GM19438 (cell line): ENCODE results near the gene ADCYAP1R1.

ENCODE experiments used
- ATAC-seq: cut with Tn5 transposase; IDR thresholded peaks from one replicate; pipeline ENCODE4 v1.9.1; 2021; ENCODE audit warnings: low read depth; ENCODE audit not compliant: unreplicated experiment

Gene ADCYAP1R1

DNA sequence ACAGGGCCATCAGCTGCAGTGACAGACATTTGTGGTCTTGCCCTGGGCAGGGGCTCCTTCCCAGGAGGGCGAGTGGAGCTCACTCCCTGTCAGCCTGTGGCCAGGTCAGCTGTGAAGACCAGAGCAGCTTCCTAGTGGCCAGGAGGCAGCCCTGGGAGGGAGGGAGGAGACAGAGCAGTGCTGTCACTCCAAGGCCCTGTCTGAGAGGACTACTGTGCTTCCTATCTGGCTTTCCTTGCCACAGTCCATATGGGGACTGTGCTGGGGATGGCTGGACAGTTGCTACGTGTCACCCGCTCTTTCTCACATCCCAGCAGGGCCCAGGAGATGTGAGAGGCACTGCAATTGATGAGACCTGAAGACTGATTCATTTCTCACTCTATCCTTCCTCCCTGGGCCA, 15.2 kb upstream of the ADCYAP1R1 start:
- ATAC-seq, result no peak

DNA sequence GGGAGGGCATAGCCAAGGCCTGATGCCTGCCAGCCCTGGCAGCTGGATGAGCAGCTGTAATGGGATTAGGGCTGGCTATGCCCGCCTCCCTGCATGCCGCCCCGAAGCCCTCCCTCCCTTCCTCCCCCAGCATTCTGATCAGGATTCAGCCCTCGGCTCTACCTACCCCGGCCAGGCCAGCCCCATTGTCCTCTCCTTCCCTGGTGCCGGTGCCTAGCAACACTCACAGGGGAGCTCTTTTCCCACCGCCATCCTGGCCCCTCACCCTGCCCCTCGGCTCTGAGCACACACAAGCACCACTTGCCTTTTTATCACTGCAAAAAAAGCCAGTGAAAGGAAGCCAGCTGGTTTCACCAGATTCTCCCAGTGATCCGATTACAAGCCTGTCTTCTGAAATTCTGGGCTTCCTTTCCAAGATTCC, 9.0 kb upstream of the ADCYAP1R1 start:
- ATAC-seq, result no peak

DNA sequence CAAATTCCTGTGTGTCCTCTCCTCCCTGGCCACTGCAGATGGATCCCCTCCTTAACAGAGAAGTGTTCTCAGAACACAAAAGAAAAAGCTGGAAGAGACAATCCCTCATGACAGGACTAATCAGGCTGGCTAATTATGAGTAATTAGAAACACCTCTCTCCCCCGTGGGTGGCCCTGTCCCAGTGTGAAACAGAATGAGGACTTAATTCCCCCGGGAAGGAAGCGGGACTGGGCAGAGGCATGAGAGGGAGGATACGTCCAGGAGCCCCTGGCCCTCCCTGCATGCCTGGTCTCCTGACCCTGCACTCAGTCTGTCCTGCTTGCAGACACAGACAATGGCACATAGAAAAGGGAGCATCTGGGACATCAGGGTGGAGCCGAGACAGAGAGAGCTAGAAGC, 7.6 kb upstream of the ADCYAP1R1 start:
- no peak for ATAC-seq

DNA sequence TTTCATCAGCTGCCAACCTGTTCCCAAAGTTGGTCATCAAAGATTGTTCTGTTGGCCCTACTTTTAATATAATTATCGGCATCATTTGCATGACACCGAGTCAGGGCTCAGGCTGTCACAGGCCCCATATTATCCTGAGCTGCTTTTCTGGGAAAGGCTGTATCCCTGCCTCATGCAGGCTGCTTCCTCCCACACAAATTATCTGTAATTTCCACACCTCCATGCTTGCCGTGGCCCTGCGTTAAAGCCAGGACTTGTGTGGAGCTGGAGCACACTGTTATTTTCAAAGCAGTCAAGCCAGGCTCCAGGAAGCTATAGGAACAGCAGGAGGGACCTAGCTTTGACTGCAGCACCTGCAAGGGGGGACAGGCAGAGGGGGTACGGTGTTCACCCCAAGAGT, 5.4 kb upstream of the ADCYAP1R1 start:
- no peak for ATAC-seq

DNA sequence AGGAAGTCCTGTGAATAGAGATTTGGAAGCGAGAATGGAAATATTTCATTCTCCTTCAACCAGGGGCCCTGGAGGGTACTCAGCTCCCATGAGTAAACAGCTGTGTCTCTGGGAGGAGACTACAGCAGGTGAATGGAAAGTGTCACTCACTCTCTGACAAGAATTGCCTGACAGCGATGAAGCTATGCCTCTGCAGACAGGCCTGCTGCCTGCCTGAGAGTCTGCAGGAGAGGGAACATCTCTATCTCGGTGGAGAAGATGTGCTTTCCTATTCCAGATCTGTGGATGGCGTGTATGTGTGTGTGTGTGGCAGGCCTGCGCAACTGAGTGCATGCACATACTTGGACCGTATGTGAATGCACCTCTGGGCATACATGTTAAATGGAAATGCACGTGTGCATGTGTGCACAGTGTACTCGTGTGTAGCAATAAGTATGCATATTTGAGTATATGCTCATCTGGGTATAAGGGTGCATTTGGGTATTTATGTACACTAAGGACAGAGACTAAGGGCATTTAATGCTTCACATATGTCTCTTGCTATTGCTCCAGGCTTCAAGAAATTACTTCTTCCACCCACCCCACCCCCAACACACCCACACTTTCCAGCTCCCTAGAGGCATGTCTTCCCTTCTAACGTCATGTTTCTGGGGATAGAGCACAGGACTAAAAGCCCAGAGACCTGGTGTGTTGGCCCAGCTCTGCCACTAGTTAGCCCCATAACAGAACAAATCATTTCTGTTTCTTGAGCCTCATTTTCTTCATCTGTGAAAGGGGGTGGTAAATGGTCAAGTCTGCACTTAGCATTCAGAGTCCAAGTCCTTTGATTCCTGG, 4.6 kb upstream of the ADCYAP1R1 start:
- ATAC-seq, result no peak

DNA sequence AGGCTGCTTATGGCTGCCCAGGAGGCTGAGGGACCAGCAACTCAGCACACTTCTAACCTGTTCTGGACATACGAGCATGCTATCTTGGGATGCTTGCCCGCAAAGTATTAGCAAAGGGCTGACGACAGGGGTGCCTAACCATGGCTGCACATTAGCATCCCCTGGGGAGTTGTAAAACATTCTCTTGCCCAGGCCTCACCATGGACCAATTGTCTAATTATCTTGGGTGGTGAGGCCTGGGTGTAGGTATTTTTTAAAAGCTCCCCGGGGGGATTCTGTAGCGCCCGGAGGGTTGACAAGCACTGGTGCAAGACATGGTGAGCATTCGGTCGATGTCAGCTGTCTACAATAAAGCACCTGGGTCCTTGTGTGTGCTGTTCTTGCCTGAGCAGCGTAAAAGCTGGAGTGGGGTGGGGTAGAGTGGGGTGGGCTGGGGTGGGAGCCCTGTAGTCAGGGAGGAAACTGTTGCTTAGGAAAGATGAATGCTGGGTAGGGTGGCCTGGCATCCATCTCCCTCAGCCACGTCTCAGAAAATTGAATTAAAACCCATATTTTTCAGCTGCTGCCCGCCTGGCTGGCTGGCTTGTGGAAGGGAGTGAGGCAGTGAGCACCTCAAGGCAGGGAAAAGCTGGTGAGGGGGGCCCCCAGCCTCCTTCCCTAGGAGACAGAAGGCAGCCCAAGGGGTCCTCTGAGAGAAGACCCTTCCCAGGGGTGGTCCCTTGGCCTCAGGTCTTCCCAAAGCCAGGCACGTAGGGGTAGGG, 2.9 kb upstream of the ADCYAP1R1 start:
- no peak for ATAC-seq

DNA sequence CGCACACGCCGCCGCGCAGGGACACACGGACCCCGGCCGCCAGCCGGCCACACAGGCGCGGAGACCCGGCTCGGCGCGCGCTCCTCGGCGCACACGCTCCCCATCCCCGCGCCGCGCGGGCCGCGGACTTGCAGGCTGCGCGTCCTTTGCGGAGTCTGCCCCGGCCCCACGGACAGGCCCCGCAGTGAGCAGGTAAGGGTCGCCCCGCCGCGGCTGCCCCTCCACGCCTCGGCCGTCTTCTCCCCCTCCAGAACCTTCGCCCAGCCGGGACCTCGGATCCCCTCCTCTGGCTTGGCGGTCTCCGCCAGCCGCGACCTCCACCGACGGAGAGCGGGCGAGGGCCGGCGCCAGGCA, 356 bp downstream of the ADCYAP1R1 start:
- no peak for ATAC-seq

DNA sequence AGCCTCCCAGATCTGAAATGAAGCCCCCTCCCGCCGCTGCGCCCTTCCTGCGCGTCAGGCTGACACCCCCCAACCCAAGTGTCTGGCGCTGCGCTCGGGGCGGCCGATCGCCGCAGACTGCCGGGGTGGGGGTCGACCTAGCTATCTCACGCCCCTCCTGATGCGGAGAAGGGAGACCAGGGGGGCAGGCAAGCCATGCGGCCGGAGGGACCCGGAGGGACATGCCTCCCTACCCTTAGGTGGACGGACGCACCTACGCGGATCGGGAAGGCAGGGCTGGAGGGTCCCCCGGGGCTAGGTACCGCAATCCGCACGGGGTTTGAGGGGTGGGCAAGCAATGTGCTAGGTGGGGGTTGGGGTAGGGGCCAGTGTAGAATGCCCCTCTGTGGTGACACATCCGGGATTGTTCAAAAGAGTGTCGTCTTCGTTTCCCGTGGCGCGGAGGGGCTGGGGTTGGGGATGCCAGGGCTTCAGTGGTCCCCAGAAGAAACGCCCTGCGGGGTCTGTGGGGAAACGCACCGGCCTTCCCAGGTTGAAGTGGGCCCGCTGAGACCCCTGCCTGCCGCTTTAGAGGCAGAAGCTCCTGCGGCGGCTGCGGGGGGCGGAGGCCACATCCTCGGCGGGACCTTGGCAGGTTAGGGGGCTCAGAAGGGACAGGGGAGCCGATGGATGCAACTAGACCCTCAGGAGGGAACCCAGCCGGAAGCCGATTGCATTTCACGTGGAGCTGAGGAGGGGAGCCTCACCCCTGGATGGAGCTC, 913 bp downstream of the ADCYAP1R1 start:
- no peak for ATAC-seq

DNA sequence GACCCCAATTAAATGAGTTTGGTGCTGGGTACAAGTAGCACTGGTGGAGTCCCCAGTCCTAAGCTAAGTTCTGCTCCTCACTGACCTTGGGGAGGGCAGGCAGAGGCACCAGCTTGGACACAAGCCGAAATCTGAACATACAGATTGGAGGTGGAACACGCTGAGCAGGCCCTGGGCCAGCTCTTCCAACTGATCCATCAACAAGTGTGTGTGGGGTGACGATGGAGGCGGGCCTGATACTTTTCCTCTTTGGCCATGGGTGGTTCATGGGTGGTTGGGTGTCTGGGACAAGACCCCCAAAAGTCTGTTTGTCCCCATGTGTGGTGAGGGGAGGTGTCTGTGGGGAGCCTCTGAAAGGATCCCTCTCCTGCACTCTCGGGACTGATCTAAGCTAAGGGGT, 1.9 kb downstream of the ADCYAP1R1 start:
- no peak for ATAC-seq

DNA sequence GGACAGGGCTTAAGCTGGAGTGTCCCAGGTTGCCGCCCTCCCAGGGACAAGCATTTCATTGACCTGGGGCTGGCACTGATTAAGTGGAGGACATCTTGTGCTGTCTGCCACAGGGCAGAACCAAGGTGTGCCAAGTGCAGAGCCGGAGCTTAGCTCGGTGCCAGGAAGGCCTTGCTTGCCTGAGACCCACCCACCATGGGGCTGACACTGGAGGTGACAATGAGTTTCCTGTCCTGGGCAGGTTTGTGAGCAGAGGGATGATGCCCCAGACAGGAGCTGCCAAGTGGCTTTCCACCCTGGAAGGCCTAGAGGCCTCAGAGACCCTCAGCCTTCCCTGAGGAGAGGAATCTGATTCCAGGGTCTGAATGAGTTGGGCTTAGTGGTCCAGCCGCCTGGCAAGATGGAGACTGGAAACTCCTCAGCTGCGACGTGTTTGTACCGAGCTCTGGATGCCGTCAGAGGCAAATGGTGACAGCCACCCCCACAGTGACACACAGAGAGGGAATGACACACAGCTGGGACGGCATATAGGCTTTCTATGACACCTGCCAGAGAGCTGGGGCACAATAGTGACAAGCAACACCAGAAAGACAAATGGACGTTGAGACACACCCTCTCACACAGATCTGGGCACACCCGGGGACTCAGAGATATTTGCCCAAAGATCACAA, 2.6 kb downstream of the ADCYAP1R1 start:
- ATAC-seq, result no peak

DNA sequence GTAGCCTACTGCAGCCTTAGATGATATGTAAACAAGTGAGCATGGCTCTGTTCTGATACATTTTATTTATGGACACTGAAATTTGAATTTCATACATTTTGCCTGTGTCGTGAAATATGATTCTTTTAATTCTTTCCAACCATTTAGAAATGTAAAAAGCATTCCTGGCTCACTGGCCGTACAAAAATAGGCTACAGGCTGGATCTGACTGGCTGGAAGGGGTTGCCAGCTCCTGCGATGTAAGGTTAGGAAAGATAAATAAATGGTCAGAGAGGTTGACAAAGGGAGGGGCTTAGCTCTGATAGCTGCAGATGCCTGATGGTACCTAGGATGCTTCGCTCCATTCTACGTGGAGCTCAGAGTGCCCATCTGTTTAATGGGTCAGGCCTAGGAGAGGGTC, 3.4 kb downstream of the ADCYAP1R1 start:
- ATAC-seq, result no peak

DNA sequence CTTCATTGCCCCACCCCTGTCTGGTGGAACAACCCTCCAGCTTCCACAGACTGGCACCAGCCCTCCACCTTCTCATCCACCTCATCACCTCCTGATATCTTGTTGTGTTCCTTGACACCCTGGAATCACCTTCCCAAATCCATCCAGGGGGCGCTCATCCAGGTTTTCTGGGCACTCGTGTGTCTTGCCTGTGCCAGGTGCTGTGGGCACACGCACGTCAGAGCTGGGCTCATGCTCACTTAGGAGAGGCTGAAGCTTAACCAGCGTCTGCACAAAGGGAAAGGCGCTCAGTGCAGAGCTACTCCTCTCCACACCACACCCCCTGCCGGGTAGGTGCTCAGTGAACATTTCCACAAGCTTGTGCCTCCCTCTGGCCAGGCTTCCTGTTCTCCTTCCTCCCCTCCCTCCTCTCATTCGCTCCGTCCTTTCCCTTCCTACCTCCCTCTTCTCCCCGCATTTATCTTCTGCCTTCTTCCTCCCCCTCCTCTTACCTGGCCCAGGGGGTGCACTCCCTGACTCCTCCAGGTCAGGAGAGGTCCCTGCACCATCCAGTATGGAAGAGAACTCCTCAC, 4.8 kb downstream of the ADCYAP1R1 start:
- no peak for ATAC-seq

DNA sequence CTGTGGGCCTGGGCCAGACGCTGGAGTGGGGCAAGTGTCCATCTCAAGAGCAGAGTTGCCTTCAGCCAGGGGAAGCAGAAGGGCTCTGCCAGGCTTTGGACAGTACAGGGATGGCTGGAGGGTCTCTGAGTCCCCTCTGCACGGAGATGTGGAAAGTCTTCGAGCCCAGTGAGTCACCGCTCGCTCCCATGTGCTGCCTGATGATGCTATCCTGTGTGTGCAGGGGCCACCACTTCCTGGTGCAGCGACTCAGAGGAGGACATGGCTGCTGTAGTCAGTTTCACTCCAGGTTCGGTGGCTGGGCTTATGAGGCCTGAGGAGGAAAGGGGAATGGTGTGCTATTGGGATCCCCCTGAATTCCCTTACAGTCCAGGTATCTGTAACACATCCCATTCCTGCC, 6.0 kb downstream of the ADCYAP1R1 start:
- ATAC-seq, result no peak

DNA sequence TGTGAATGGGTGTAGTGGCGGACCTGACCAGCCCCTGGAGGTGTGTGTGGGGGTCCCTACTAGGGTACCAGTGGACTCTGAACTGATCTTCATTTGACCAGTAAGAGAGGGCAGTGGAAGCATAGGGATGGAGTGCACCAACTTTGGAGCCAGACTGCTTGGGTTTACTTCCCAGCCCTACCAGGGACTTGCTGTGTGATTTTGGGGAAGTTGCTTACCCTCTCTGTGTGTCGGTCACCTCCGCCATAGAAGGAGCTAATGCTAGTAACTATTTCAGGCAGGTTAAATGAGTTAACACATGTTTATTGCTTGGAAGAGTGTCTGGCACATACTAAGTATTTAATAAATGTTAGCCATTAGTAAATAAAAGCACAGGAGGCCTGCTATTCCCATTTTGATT, 6.6 kb downstream of the ADCYAP1R1 start:
- ATAC-seq, result no peak

DNA sequence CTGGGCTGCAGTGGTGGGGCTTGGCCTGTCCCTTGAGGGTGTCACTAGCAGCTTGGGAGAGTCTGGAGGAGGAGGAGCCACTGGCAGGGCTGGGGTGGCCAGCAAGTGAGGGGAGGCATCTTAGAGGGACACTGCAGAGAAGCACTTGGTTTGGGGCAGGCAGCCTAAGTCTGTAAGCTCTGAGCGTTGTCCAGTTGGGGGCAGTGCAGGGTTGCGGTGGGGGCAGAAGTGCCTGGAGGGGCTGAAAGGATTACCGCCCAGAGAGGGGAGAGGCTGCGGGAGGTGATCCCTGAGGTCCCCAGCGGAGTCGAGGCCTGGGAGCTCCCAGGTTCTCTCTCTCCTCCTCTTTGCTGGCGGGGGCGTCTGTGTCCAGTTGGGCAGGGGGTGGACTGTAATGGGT, 7.4 kb downstream of the ADCYAP1R1 start:
- ATAC-seq, result no peak

DNA sequence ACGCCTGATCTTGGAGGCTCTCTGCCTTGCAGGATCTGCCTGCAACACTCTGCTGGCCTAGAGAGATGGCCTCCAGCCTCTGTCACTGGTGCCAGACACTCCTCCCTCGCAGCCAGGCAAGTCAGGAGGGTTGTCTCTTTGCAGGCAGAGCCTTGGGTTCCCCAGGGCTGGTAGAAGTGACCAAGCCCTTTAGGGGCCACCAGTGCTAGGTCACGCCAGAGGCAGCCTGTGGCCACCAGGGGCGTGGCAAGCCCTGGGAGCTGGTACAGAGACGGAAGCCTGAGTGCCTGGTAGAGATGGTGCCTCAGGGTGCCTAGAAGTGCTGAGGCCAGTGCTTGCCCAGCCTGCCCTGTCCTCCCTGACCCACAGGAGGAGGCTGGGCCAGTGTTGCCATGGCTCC, 9.1 kb downstream of the ADCYAP1R1 start:
- ATAC-seq, result no peak

DNA sequence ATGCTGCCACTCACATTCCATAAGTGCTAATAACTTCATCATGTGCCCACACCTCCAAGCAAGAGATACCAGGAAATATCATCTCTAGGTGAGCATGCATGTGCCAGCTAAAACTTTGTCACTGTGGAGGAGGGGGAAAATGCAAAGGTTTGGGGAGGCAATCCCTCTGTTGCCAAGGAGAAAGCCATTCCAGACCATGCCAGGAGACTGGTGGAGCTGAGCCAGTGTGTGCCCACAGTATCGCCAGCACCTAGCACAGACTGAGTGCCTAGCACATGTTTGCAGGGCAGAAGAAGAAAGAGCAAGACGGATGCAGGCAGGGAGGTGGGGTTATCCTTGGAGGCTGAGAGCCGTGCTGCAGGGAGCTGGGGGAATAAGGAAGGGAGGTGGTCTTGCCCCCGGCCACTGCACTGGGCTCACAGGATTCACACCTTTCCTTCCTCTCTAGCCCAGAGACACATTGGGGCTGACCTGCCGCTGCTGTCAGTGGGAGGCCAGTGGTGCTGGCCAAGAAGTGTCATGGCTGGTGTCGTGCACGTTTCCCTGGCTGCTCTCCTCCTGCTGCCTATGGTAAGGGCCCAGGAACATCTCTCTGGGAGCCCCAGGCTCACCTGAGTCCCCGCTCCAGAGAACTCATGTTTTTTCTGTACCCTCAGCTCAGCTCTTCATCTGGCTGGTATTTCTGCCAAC, 10.8 kb downstream of the ADCYAP1R1 start:
- no peak for ATAC-seq

DNA sequence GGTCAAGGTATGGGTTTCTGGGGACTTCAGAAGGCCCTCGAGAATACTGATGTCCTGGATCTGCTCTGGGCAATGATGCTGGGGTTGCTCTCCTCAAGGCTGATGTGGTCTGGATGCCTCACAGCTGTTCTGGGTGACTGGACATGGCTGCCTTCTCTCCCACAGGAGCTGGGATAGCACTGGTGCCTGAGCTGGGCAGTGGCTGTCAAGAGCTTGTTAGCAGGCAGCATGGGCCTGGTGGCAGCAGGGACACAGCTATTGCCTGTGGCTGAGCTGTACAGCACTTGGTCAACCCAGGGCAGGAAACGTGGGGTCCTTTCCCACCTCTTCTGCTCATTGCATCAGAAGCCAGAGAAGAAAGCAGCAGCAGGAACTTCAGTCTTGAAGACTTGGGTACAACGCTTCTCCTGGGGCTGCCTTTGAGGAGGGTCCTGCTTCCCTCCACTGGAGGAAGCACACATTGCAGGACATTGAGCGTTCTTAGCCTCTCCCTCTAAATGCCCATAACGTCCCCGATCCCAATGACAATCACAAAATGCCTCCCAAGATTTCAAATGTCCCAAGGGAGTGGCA, 13.0 kb downstream of the ADCYAP1R1 start:
- no peak for ATAC-seq

DNA sequence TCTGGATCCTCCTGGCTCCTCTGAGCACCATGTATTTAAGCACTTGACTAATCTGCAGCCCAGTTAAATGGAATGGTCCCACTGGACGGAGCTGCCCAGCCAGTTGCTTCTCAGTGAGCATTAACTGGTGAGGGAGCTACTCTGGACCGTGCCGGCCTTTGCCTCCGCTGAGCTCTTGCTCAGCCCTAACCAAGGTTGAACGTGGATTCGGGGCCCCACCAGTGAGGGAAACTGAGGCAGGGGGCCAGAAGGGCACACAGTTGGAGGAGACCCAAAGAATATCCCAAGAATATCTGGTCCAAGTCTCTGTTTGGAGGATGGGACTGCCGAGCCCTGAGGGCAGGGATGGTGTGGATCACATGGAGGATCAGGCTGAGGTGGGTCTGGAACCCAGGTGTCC, 13.7 kb downstream of the ADCYAP1R1 start:
- no peak for ATAC-seq
